ENCODE measurements around the gene RAVER1. TPM values are rescaled to one million over a fixed set of nuclear protein-coding genes. Genes with fewer than 3 reads are reported as not detected.

Gene RAVER1
- total and polyA plus RNA-seq, 2 of the 13 experiments (the other 11 are each of a cell fraction or from before 2014, with no cell fraction given), result 3.6 to 7.9 TPM

DNA sequence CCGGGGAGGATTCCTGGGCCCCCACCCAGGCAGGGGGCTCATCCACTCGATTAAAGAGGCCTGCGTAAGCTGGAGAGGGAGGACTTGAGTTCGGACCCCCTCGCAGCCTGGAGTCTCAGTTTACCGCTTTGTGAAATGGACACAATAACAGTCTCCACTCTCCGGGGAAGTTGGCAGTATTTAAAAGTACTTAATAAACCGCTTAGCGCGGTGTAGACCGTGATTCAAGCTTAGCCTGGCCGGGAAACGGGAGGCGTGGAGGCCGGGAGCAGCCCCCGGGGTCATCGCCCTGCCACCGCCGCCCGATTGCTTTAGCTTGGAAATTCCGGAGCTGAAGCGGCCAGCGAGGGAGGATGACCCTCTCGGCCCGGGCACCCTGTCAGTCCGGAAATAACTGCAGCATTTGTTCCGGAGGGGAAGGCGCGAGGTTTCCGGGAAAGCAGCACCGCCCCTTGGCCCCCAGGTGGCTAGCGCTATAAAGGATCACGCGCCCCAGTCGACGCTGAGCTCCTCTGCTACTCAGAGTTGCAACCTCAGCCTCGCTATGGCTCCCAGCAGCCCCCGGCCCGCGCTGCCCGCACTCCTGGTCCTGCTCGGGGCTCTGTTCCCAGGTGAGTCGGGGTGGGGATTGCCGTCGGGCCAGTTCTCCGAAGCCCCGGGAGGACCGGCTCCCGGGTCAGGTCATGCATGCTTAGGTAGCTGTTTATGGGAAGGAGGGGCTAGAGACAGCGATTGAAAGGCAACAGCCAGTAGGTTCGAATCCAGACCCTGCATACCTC lies 62.5 kb downstream of the RAVER1 start, which contains the start of gene ICAM1 (continued):
- peak; percentile 95 for TF ChIP-seq ZFP82 (CRISPR knock-in tag; IDR thresholded peaks at IDR 0.05; ENCODE audit: borderline replicate concordance)
- TF ChIP-seq ZNF781 (CRISPR knock-in tag; IDR thresholded peaks at IDR 0.05; ENCODE audit: borderline replicate concordance, not compliant biosample characterization), result peak; percentile 59
- TF ChIP-seq TAF15 (IDR thresholded peaks at IDR 0.05; ENCODE audit: low read depth, low read length, poor library complexity, severe bottlenecking), result no peak
- TF ChIP-seq ZKSCAN1 (IDR thresholded peaks at IDR 0.05; ENCODE audit: low read length), result no peak
- peak; percentile 34; the same call in 1 of the 2 replicates for TF ChIP-seq HOMEZ (CRISPR knock-in tag; IDR thresholded peaks at IDR 0.05; ENCODE audit: low read depth)
- TF ChIP-seq ZNF589 (CRISPR knock-in tag; conservative IDR thresholded peaks at IDR 0.05), result peak; percentile 83; the same call in 1 of the 2 replicates
- TF ChIP-seq ZNF232 (CRISPR knock-in tag; IDR thresholded peaks at IDR 0.05; ENCODE audit: borderline replicate concordance), result peak; percentile 81; the same call in 1 of the 2 replicates
- peak; percentile 58 for TF ChIP-seq FOXK1 (CRISPR knock-in tag; IDR thresholded peaks at IDR 0.05; ENCODE audit: borderline replicate concordance, low read depth)
- TF ChIP-seq ZNF33A (CRISPR knock-in tag; IDR thresholded peaks at IDR 0.05; ENCODE audit: borderline replicate concordance), result 0 out of 2 replicates have a peak, but pooled peaks have one; percentile 60
- TF ChIP-seq FOXA1 (IDR thresholded peaks at IDR 0.05), result no peak
- no peak; the same call in 1 of the 2 replicates for TF ChIP-seq FOXA1 (CRISPR knock-in tag; IDR thresholded peaks at IDR 0.05)
- peak; percentile 67 for TF ChIP-seq SP2 (CRISPR knock-in tag; IDR thresholded peaks at IDR 0.05)
- TF ChIP-seq ISX (CRISPR knock-in tag; conservative IDR thresholded peaks at IDR 0.05), result no peak
- TF ChIP-seq ZNF543 (CRISPR knock-in tag; IDR thresholded peaks at IDR 0.05), result peak; percentile 66; the same call in 1 of the 2 replicates
- TF ChIP-seq ZNF12 (CRISPR knock-in tag; IDR thresholded peaks at IDR 0.05), result peak; percentile 34; the same call in 1 of the 2 replicates
- TF ChIP-seq PATZ1 (CRISPR knock-in tag; IDR thresholded peaks at IDR 0.05), result peak; percentile 98
- TF ChIP-seq MIER3 (CRISPR knock-in tag; IDR thresholded peaks at IDR 0.05; ENCODE audit: borderline replicate concordance), result peak; percentile 83; the same call in 1 of the 2 replicates
- TF ChIP-seq ZNF253 (CRISPR knock-in tag; IDR thresholded peaks at IDR 0.05; ENCODE audit: borderline replicate concordance), result peak; percentile 82; the same call in 1 of the 2 replicates
- peak; percentile 78 for TF ChIP-seq MLX (CRISPR knock-in tag; IDR thresholded peaks at IDR 0.05)
- TF ChIP-seq HMG20B (CRISPR knock-in tag; conservative IDR thresholded peaks at IDR 0.05), result peak; percentile 75
- peak; percentile 39; the same call in 1 of the 2 replicates for TF ChIP-seq TBX3 (IDR thresholded peaks at IDR 0.05; ENCODE audit: borderline replicate concordance)
- TF ChIP-seq EP300 (IDR thresholded peaks at IDR 0.05; ENCODE audit: low read depth in 2 of 2, low read length in 2 of 2), result peak in 1 of 2 experiments; percentile 57; a peak in 2 of 4 replicates
- TF ChIP-seq EP300 (CRISPR knock-in tag; IDR thresholded peaks at IDR 0.05; ENCODE audit: borderline replicate concordance), result peak; percentile 85
- TF ChIP-seq JARID2 (CRISPR knock-in tag; IDR thresholded peaks at IDR 0.05; ENCODE audit: insufficient replicate concordance), result peak; percentile 35
- TF ChIP-seq, protein P1, sequence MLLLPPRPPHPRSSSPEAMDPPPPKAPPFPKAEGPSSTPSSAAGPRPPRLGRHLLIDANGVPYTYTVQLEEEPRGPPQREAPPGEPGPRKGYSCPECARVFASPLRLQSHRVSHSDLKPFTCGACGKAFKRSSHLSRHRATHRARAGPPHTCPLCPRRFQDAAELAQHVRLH (CRISPR knock-in tag; IDR thresholded peaks at IDR 0.05; ENCODE audit: borderline replicate concordance, low read depth), result peak; percentile 97

All from HepG2 (cell line).